LNCaP clone FGC (cell line): Measurements from ENCODE around the gene CBL.

Experiments used
- DNase-seq: peaks from one replicate; pipeline ENCODE4 v3.0.0-alpha.2; 2011; ENCODE audit warnings: low read depth
- H3K4me3 ChIP-seq: 2 replicates; pipeline ENCODE4 v1.5.1; 2011; ENCODE audit warnings: mild to moderate bottlenecking, low read depth, low read length, control low read depth
- TF ChIP-seq, protein P1 (sequence below): IDR thresholded peaks from 2 replicates; pipeline ENCODE4 v1.5.1; 2012; ENCODE audit warnings: mild to moderate bottlenecking; ENCODE audit not compliant: control insufficient read depth, insufficient read depth; ENCODE audit errors: extremely low read depth

The CBL gene

GRCh38 chr11:119320240-119320775 lies 114.2 kb downstream of the CBL start:
- no peak for DNase-seq
- TF ChIP-seq, protein P1, sequence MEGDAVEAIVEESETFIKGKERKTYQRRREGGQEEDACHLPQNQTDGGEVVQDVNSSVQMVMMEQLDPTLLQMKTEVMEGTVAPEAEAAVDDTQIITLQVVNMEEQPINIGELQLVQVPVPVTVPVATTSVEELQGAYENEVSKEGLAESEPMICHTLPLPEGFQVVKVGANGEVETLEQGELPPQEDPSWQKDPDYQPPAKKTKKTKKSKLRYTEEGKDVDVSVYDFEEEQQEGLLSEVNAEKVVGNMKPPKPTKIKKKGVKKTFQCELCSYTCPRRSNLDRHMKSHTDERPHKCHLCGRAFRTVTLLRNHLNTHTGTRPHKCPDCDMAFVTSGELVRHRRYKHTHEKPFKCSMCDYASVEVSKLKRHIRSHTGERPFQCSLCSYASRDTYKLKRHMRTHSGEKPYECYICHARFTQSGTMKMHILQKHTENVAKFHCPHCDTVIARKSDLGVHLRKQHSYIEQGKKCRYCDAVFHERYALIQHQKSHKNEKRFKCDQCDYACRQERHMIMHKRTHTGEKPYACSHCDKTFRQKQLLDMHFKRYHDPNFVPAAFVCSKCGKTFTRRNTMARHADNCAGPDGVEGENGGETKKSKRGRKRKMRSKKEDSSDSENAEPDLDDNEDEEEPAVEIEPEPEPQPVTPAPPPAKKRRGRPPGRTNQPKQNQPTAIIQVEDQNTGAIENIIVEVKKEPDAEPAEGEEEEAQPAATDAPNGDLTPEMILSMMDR = no peak
- no peak overlapping the region for H3K4me3 ChIP-seq

- TF ChIP-seq, protein P1 = no peak
- DNase-seq = no peak
- no peak overlapping the region for H3K4me3 ChIP-seq
Observed at GRCh38 chr11:119320776-119321524, 114.8 kb downstream of the CBL start.

- H3K4me3 ChIP-seq = no peak overlapping the region
- no peak for DNase-seq
- TF ChIP-seq, protein P1 = no peak
Observed at GRCh38 chr11:119322360-119322739, 116.2 kb downstream of the CBL start.

- no peak overlapping the region for H3K4me3 ChIP-seq
- no peak for DNase-seq
- TF ChIP-seq, protein P1 = no peak
Observed at GRCh38 chr11:119322921-119323531, 116.9 kb downstream of the CBL start.

GRCh38 chr11:119323532-119324033 lies 117.4 kb downstream of the CBL start:
- H3K4me3 ChIP-seq = no peak overlapping the region
- DNase-seq = no peak
- TF ChIP-seq, protein P1 = peak; percentile 81

- no peak overlapping the region for H3K4me3 ChIP-seq
- no peak for DNase-seq
Observed at GRCh38 chr11:119324189-119324588, 118.0 kb downstream of the CBL start.

More at GRCh38 chr11:119324189-119324588, 118.0 kb downstream of the CBL start:
- TF ChIP-seq, protein P1 = no peak
